Keratinocyte (primary cell): ENCODE data around the gene C1R. TPM values are rescaled to one million over a fixed set of nuclear protein-coding genes. Genes with fewer than 3 reads are reported as not detected.

Experiments
- DNase-seq: peaks from one replicate; pipeline ENCODE4 v3.0.0-alpha.2; 2011; ENCODE audit warnings: low read depth, missing footprints, low spot score
- FAIRE-seq: peaks from 2 replicates; lab custom pipeline; 2011; peaks lifted over from hg19 to GRCh38; lab: Jason Lieb, UNC
- H2AFZ ChIP-seq: 2 replicates; pipeline ENCODE4 v1.6.0; 2012; ENCODE audit warnings: low read length, control low read depth, inconsistent platforms; ENCODE audit not compliant: control insufficient read depth
- H3K27ac ChIP-seq: 2 replicates; pipeline ENCODE4 v1.5.1; 2011; ENCODE audit warnings: low read length; ENCODE audit not compliant: control insufficient read depth, insufficient read depth
- H3K27me3 ChIP-seq: 3 replicates; pipeline ENCODE4 v1.6.0; 2011; ENCODE audit warnings: low read length; ENCODE audit not compliant: control insufficient read depth, insufficient read depth; ENCODE audit errors: extremely low read depth
- H3K36me3 ChIP-seq, 2 experiments: 2 replicates in 1 of 2; 3 replicates in 1 of 2; pipeline ENCODE4 v1.5.1; 2011; ENCODE audit warnings: low read length in 2 of 2, mild to moderate bottlenecking in 1 of 2; ENCODE audit not compliant: control insufficient read depth in 2 of 2, insufficient read depth in 2 of 2; ENCODE audit errors: extremely low read depth in 1 of 2
- H3K4me1 ChIP-seq: 3 replicates; pipeline ENCODE4 v1.5.1; 2011; ENCODE audit warnings: low read length; ENCODE audit not compliant: control insufficient read depth, insufficient read depth; ENCODE audit errors: extremely low read depth
- H3K4me2 ChIP-seq: 3 replicates; pipeline ENCODE4 v1.6.0; 2011; ENCODE audit warnings: low read depth, low read length; ENCODE audit not compliant: control insufficient read depth, insufficient read depth; ENCODE audit errors: extremely low read depth
- H3K4me3 ChIP-seq, 3 experiments: fragments of 200-600 bp in 1 of 3; sonication (generic) in 1 of 3; 2 replicates in 2 of 3; 3 replicates in 1 of 3; pipeline ENCODE4 v1.5.1; 2011 to 2016; ENCODE audit warnings: low read length in 3 of 3, mild to moderate bottlenecking in 3 of 3, control low read depth in 2 of 3, inconsistent platforms in 1 of 3, low read depth in 1 of 3, mixed read lengths in 1 of 3, mixed run types in 1 of 3, moderate library complexity in 1 of 3; ENCODE audit not compliant: control insufficient read depth in 2 of 3, insufficient read depth in 2 of 3; ENCODE audit errors: extremely low read depth in 1 of 3
- H3K79me2 ChIP-seq: 2 replicates; pipeline ENCODE4 v1.6.0; 2012; ENCODE audit warnings: low read length; ENCODE audit not compliant: control insufficient read depth, insufficient read depth
- H3K9ac ChIP-seq: 3 replicates; pipeline ENCODE4 v1.6.0; 2011; ENCODE audit warnings: low read length; ENCODE audit not compliant: control insufficient read depth, insufficient read depth; ENCODE audit errors: extremely low read depth
- H3K9me1 ChIP-seq: 3 replicates; pipeline ENCODE4 v1.6.0; 2011; ENCODE audit warnings: low read length; ENCODE audit not compliant: control insufficient read depth, insufficient read depth; ENCODE audit errors: extremely low read depth
- H3K9me3 ChIP-seq: 2 replicates; pipeline ENCODE4 v1.5.1; 2012; ENCODE audit warnings: low read depth, low read length; ENCODE audit not compliant: control insufficient read depth
- H4K20me1 ChIP-seq: 3 replicates; pipeline ENCODE4 v1.6.0; 2011; ENCODE audit warnings: low read length; ENCODE audit not compliant: control insufficient read depth, insufficient read depth; ENCODE audit errors: extremely low read depth
- CTCF ChIP-seq, 3 experiments: IDR thresholded peaks in 1 of 3; conservative IDR thresholded peaks in 1 of 3; optimal IDR thresholded peaks in 1 of 3; 2 replicates in 2 of 3; 3 replicates in 1 of 3; pipeline versions ENCODE3 to v1.5.1; 2011; ENCODE audit warnings: low read length in 3 of 3, mild to moderate bottlenecking in 3 of 3, moderate library complexity in 2 of 3, control low read depth in 1 of 3, inconsistent platforms in 1 of 3; ENCODE audit not compliant: insufficient read depth in 2 of 3; ENCODE audit errors: extremely low read depth in 1 of 3
- EZH2 ChIP-seq: IDR thresholded peaks from one replicate; pipeline ENCODE4 v1.6.1; 2012; ENCODE audit warnings: inconsistent platforms, mild to moderate bottlenecking, low read length, moderate library complexity
- dilution Hi-C: fragments of 300-500 bp; cut with MboI; formaldehyde crosslinking; loops from one replicate; pipeline ENCODE4 v1.7.0; 2020; ENCODE audit warnings: low sequenced_read_pairs; ENCODE audit not compliant: extremely low pct_ligation_motif_present
- polyA plus RNA-seq, 5 experiments: library from polyadenylated mRNA; depleted of rRNA in 3 of 5; stranded (reverse) in 3 of 5; stranded (forward) in 1 of 5; unstranded in 1 of 5; fragments of >200 nt; gene quantifications; 1 replicate in 1 of 5; 2 replicates in 3 of 5; 3 replicates in 1 of 5; pipeline versions ENCODE4 v1.2.1 to v1.2.3, GENCODE V29; 2011 to 2012; ENCODE audit warnings: missing spikeins in 2 of 5, low read depth in 1 of 5, low replicate concordance in 1 of 5

Gene C1R
- polyA plus RNA-seq, 1 donor (not counting 4 experiments of a cell fraction or from before 2014, with no cell fraction given) = 2.8 TPM

- DNase-seq (no peak), FAIRE-seq (no peak)
- H4K20me1 ChIP-seq = no peaks in the 10 kb centered on the region
- TF ChIP-seq EZH2 (no peak), CTCF (optimal IDR thresholded peaks at IDR 0.05 in 1 of 3, IDR thresholded peaks at IDR 0.05 in 1 of 3, conservative IDR thresholded peaks at IDR 0.05 in 1 of 3; ENCODE audit: extremely low read depth in 1 of 3, insufficient read depth in 2 of 3, low read length in 3 of 3) (no peak)
- H3K4me1 ChIP-seq = peaks cover 6% of the 10 kb centered on the region
- H3K4me3 ChIP-seq = no peak overlapping the region
- dilution Hi-C loops = no loop called here
- H3K9ac ChIP-seq = no peak overlapping the region
- no peak overlapping the region for H3K27ac ChIP-seq
- H3K9me1 ChIP-seq = no peaks in the 10 kb centered on the region
- no peak overlapping the region for H2AFZ ChIP-seq
- no peaks in the 10 kb centered on the region for H3K36me3 ChIP-seq
- H3K4me2 ChIP-seq = no peak overlapping the region
- no peaks in the 10 kb centered on the region for H3K27me3 ChIP-seq
- no peaks in the 10 kb centered on the region for H3K79me2 ChIP-seq
- H3K9me3 ChIP-seq = no peaks in the 10 kb centered on the region
Measured at GRCh38 chr12:7091171-7091570, 1.1 kb downstream of the C1R start.

- Histone ChIP-seq H3K4me1 (peaks cover 6% of the 10 kb centered on the region), H3K4me3 (no peak overlapping the region)
Measured at GRCh38 chr12:7090222-7090998, 1.8 kb downstream of the C1R start.

More at GRCh38 chr12:7090222-7090998, 1.8 kb downstream of the C1R start:
- H4K20me1 ChIP-seq = no peaks in the 10 kb centered on the region
- no peak overlapping the region for H3K27ac ChIP-seq
- dilution Hi-C loops = no loop called here
- H3K9me1 ChIP-seq = no peaks in the 10 kb centered on the region
- TF ChIP-seq EZH2 = no peak
- TF ChIP-seq CTCF (optimal IDR thresholded peaks at IDR 0.05 in 1 of 3, IDR thresholded peaks at IDR 0.05 in 1 of 3, conservative IDR thresholded peaks at IDR 0.05 in 1 of 3; ENCODE audit: extremely low read depth in 1 of 3, insufficient read depth in 2 of 3, low read length in 3 of 3) = no peak
- no peaks in the 10 kb centered on the region for H3K9me3 ChIP-seq
- FAIRE-seq (no peak), DNase-seq (no peak)
- no peaks in the 10 kb centered on the region for H3K79me2 ChIP-seq
- no peaks in the 10 kb centered on the region for H3K27me3 ChIP-seq
- H3K4me2 ChIP-seq = no peak overlapping the region
- H2AFZ ChIP-seq = no peak overlapping the region
- H3K9ac ChIP-seq = no peak overlapping the region
- H3K36me3 ChIP-seq = no peaks in the 10 kb centered on the region
